GM12892 (cell line): ENCODE results near the gene DNMT3A.

ENCODE experiments used
- POLR2A ChIP-seq: IDR thresholded peaks from 2 replicates; pipeline ENCODE4 v1.6.1; 2011; ENCODE audit warnings: low read depth, low read length, control low read depth
- POLR2AphosphoS5 ChIP-seq: IDR thresholded peaks from 2 replicates; pipeline ENCODE4 v1.6.1; 2011; ENCODE audit warnings: low read depth, low read length, control low read depth

DNA sequence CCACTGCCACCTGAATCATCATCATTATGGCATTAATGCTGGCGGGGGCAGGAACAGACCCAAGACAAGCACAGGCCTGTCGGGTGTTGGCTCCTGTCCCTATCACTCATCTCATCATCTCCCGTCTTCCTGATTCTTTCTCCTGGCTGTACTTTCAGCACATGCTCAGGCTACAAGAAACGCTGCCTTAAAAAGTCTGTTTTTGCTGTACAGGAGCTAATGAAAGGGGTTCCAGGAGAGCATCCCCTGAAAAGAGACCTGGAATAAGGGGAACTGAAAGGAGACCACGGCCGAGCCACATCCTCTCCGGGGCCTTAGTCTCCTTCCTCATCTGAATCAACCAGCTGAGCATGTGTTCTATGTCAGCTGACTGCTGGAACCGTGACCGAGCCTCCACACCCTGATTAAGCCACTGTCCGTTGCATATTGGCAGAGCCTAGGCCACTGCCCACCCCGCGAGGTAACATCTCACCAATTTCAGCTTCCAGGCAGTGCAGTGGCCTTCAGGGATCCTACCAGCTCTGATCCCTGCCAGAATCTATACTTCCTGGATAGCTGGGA is 62.6 kb downstream of the DNMT3A start:
- TF ChIP-seq POLR2AphosphoS5 = 0 out of 2 replicates have a peak, but pooled peaks have one; percentile 40
- TF ChIP-seq POLR2A = peak; percentile 61; the same call in 1 of the 2 replicates
